AG04450 (cell line): Measurements from ENCODE around the gene CAPN13. TPM values are rescaled to one million over a fixed set of nuclear protein-coding genes. Genes with fewer than 3 reads are reported as not detected.

Experiments
- CTCF ChIA-PET: fragments of 300-600, 350-600 bp; formaldehyde crosslinking; extraction: SDS; loops from one replicate; lab custom pipeline; 2022; ENCODE audit warnings: antibody characterized with exemption, inconsistent platforms; lab: Charles Lee
- POLR2A ChIA-PET: fragments of 350-600 bp; formaldehyde crosslinking; extraction: SDS; loops from one replicate; lab custom pipeline; 2021; ENCODE audit warnings: antibody characterized with exemption, inconsistent platforms; lab: Yijun Ruan, JAX
- DNase-seq: peaks from one replicate; pipeline ENCODE4 v3.0.0-alpha.2; 2011; ENCODE audit warnings: low read depth, low spot score
- H3K27ac ChIP-seq: one replicate; pipeline ENCODE4 v1.5.1; 2012; ENCODE audit warnings: low read depth, low read length, control low read depth
- H3K27me3 ChIP-seq: one replicate; pipeline ENCODE4 v1.6.0; 2012; ENCODE audit warnings: low read length; ENCODE audit not compliant: control insufficient read depth, insufficient read depth
- H3K4me3 ChIP-seq: 2 replicates; pipeline ENCODE4 v1.5.1; 2011; ENCODE audit warnings: mild to moderate bottlenecking, low read depth, low read length, control low read depth
- H3K9me3 ChIP-seq: 2 replicates; pipeline ENCODE4 v1.5.1; 2012; ENCODE audit warnings: low read length; ENCODE audit not compliant: control insufficient read depth, insufficient read depth
- CTCF ChIP-seq: IDR thresholded peaks from 2 replicates; pipeline ENCODE4 v1.5.1; 2011; ENCODE audit warnings: low read depth, low read length, control low read depth, inconsistent platforms
- polyA plus RNA-seq: library from polyadenylated mRNA; depleted of rRNA; stranded (reverse); fragments of >200 nt; gene quantifications from 2 replicates; pipeline ENCODE4 v1.2.3, GENCODE V29; 2011

The CAPN13 gene
- polyA plus RNA-seq, 1 experiment, result not detected

- no peaks in the 10 kb centered on the region for H3K27me3 ChIP-seq
- H3K4me3 ChIP-seq, result no peak overlapping the region
- peaks cover 6% of the 10 kb centered on the region; the same call in 1 of the 2 replicates for H3K9me3 ChIP-seq
- ChIA-PET POLR2A (no interaction called here), CTCF (interaction anchor here (0.6 to 12.5 kb wide), 34 partner anchors 11 to 848 kb away, joined by 3 to 623 read pairs (median 4); no protein-coding TSS in a partner anchor)
- DNase-seq, result no peak
- TF ChIP-seq CTCF, result no peak
- no peak overlapping the region for H3K27ac ChIP-seq
Measured at GRCh38 chr2:30707304-30707903, 99.8 kb downstream of the CAPN13 start.

GRCh38 chr2:30706534-30707303 is 100.5 kb downstream of the CAPN13 start:
- TF ChIP-seq CTCF, result peak; percentile 91
- no peak for DNase-seq
- Histone ChIP-seq H3K27me3 (no peaks in the 10 kb centered on the region), H3K27ac (no peak overlapping the region), H3K4me3 (no peak overlapping the region), H3K9me3 (peaks cover 6% of the 10 kb centered on the region; the same call in 1 of the 2 replicates)
- ChIA-PET POLR2A (no interaction called here), CTCF (interaction anchor here (0.6 to 12.5 kb wide), 44 partner anchors 13 to 849 kb away, joined by 3 to 623 read pairs (median 4); partner anchors contain the start of gene LCLAT1)

DNA sequence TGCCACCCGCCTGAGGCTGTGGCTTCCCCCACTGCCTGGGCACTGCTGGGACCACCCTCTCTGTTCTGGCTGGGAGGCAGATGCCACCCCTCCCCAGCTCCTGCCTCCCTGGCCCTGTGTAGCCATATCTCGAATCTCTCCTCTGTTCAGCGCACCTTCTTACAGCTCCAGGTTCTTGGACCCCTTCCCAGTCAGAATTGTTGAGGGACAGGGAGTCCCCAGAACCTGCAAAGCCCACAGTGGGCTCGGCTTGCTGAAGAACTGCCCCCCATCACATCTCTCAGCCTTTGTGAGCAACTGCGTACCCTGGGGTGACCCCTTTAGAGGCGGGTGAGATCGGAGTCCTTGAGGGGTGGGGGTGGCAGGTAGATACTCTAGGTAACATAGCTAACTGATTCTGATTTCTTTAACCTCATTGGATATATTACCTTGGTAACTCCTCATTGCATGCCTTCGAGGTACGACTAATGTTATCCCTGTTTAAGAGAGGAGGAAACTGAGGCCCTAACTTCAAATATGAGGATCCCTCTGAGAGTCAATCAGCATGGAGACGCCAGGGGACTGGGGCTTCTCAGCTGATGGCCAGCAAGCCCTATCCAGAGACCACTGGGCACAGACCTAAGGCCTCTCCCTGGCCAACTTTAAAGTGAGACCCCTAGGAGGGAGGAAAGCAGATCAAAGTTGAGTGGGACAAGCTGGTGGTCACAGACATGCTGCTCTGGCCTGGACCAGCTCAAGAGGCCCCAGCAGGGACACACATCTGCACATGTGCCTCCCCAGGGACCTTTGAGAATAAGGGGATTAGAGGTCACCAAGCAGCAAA is 101.3 kb downstream of the CAPN13 start:
- POLR2A ChIA-PET, result interaction anchor here (1.1 kb wide), 1 partner anchor 474 kb away, joined by 6 read pairs; the partner anchor contains the start of gene LBH

GRCh38 chr2:30705056-30705455 is 102.2 kb downstream of the CAPN13 start:
- H3K4me3 ChIP-seq, result no peak overlapping the region
- no peak for TF ChIP-seq CTCF
- no peak for DNase-seq
- no peaks in the 10 kb centered on the region for H3K27me3 ChIP-seq
- peaks cover 9% of the 10 kb centered on the region; the same call in 1 of the 2 replicates for H3K9me3 ChIP-seq
- CTCF ChIA-PET, result interaction anchor here (0.6 to 12.5 kb wide), 9 partner anchors 16 to 539 kb away, joined by 3 to 623 read pairs (median 5); no protein-coding TSS in a partner anchor
- no peak overlapping the region for H3K27ac ChIP-seq
- POLR2A ChIA-PET, result interaction anchor here (0.6 to 1.1 kb wide), 2 partner anchors 473 to 540 kb away, joined by 4 to 6 read pairs; partner anchors contain the start of gene LBH

More for the DNA sequence above, 101.3 kb downstream of the CAPN13 start:
- H3K27me3 ChIP-seq, result no peaks in the 10 kb centered on the region
- no peak overlapping the region for H3K27ac ChIP-seq
- no peak overlapping the region for H3K4me3 ChIP-seq
- CTCF ChIA-PET, result interaction anchor here (0.6 to 12.5 kb wide), 25 partner anchors 12 to 540 kb away, joined by 3 to 623 read pairs (median 4); no protein-coding TSS in a partner anchor
- TF ChIP-seq CTCF, result no peak
- H3K9me3 ChIP-seq, result peaks cover 7% of the 10 kb centered on the region; the same call in 1 of the 2 replicates
- DNase-seq, result no peak
